MCF 10A (cell line): ENCODE data around the gene SRGN. TPM values are rescaled to one million over a fixed set of nuclear protein-coding genes. Genes with fewer than 3 reads are reported as not detected.

Source experiments
- BruUV-seq: library from RNA; stranded (reverse); fragments of 400-500 nt; replicated peaks from 2 replicates; lab custom pipeline; 2021; lab: Mats Ljungman, UMichigan
- CTCF ChIA-PET: fragments of 300-600 bp; sonication (Branson Sonifier 250); formaldehyde crosslinking; extraction: SDS; loops from one replicate; lab custom pipeline; 2021; ENCODE audit warnings: antibody characterized with exemption, inconsistent platforms; lab: Yijun Ruan, JAX
- POLR2A ChIA-PET: fragments of 300-600, 350-650 bp; sonication (Branson Sonifier 250); formaldehyde crosslinking; extraction: SDS; loops from one replicate; lab custom pipeline; 2020; ENCODE audit warnings: antibody characterized with exemption, inconsistent platforms; lab: Yijun Ruan, JAX
- DNase-seq: peaks from one replicate; pipeline ENCODE4 v3.0.0-alpha.2; 2018; ENCODE audit not compliant: unreplicated experiment
- H3K27ac Mint-ChIP-seq: one replicate; pipeline ENCODE4 v1.8.0; 2022; ENCODE audit warnings: mild to moderate bottlenecking, low read depth, mixed read lengths; ENCODE audit not compliant: unreplicated experiment
- H3K27me3 Mint-ChIP-seq: one replicate; pipeline ENCODE4 v1.8.0; 2022; ENCODE audit warnings: mixed read lengths; ENCODE audit not compliant: insufficient read depth, unreplicated experiment
- H3K36me3 Mint-ChIP-seq: one replicate; pipeline ENCODE4 v1.8.0; 2022; ENCODE audit warnings: mild to moderate bottlenecking, moderate library complexity, mixed read lengths; ENCODE audit not compliant: insufficient read depth, unreplicated experiment
- H3K4me1 Mint-ChIP-seq: one replicate; pipeline ENCODE4 v1.8.0; 2022; ENCODE audit warnings: mixed read lengths; ENCODE audit not compliant: insufficient read depth, unreplicated experiment
- H3K4me3 Mint-ChIP-seq: one replicate; pipeline ENCODE4 v1.8.0; 2022; ENCODE audit warnings: mild to moderate bottlenecking, moderate library complexity, mixed read lengths; ENCODE audit not compliant: unreplicated experiment
- H3K9me3 Mint-ChIP-seq: one replicate; pipeline ENCODE4 v1.8.0; 2022; ENCODE audit warnings: mixed read lengths; ENCODE audit not compliant: unreplicated experiment
- CTCF ChIP-seq: fragments of 200-600 bp; IDR thresholded peaks from one replicate; pipeline ENCODE4 v1.8.0; 2022; ENCODE audit warnings: antibody characterized with exemption, mild to moderate bottlenecking; ENCODE audit not compliant: unreplicated experiment
- intact Hi-C: fragments of 100-400 bp; cut with micrococcal nuclease; formaldehyde crosslinking; loops from 2 replicates; pipeline ENCODE4 v1.14.1; 2022
- total RNA-seq: library from RNA; stranded (reverse); gene quantifications from 2 replicates; pipeline ENCODE4 v1.2.3, GENCODE V29; 2022

SRGN gene
- total RNA-seq, 1 experiment from 2014 or later: 2.7 TPM

DNA sequence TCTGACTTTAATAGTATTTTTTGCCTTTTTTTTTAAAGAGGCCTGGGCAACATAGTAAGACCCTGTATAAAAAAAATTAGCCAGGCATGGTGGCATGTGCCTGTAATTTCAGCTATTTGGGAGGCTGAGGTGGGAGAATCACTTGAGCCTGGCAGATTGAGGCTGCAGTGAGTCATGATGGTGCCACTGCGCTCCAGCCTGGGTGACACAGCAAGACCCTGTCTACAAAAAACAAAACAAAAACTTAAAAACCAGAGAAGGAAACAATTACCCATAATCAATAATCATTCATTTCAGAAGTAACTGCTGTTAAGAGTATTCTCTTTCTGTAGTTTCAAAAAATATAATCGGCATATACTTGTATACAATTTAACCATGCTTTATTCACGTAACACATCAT is 64.1 kb downstream of the SRGN start:
- CTCF ChIA-PET: interaction anchor here (1.3 kb wide), 1 partner anchor 11 kb away, joined by 3 read pairs; no protein-coding TSS in a partner anchor

DNA sequence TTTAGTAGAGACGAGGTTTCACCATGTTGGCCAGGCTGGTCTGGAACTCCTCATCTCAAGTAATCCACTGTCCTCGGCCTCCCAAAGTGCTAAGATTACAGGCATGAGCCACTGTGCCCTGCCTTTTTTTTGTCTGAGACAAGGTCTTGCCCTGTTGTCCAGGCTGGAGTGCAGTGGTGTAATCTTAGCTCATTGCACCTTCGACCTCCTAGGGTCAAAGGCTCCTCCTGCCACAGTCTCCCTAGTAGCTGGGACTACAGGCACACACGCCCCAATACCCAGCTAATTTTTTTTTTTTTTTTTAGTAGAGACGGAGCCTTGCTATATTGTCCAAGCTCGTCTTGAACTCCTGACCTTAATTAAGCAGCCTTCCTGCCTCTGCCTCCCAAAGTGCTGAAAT is 65.3 kb downstream of the SRGN start:
- H3K4me3 Mint-ChIP-seq: no peak overlapping the region
- POLR2A ChIA-PET: interaction anchor here (1.0 to 1.3 kb wide), 2 partner anchors 10 to 28 kb away, joined by 3 to 5 read pairs; no protein-coding TSS in a partner anchor
- no TSS peak for BruUV-seq
- peaks cover 6% of the 10 kb centered on the region for H3K4me1 Mint-ChIP-seq
- intact Hi-C loops: no loop called here
- CTCF ChIA-PET: no interaction called here
- no peak for DNase-seq
- H3K27ac Mint-ChIP-seq: no peak overlapping the region
- H3K36me3 Mint-ChIP-seq: peaks cover 39% of the 10 kb centered on the region
- H3K9me3 Mint-ChIP-seq: no peaks in the 10 kb centered on the region
- no peaks in the 10 kb centered on the region for H3K27me3 Mint-ChIP-seq
- no peak for TF ChIP-seq CTCF

More for the DNA sequence above, 64.1 kb downstream of the SRGN start:
- TF ChIP-seq CTCF: no peak
- DNase-seq: no peak
- H3K27ac Mint-ChIP-seq: no peak overlapping the region
- H3K4me1 Mint-ChIP-seq: peaks cover 6% of the 10 kb centered on the region
- POLR2A ChIA-PET: interaction anchor here (0.6 to 1.3 kb wide), 3 partner anchors 9 to 28 kb away, joined by 3 to 4 read pairs (median 3); partner anchors contain the start of gene SUPV3L1
- peaks cover 27% of the 10 kb centered on the region for H3K36me3 Mint-ChIP-seq
- no peaks in the 10 kb centered on the region for H3K27me3 Mint-ChIP-seq
- no peaks in the 10 kb centered on the region for H3K9me3 Mint-ChIP-seq
- no TSS peak for BruUV-seq
- H3K4me3 Mint-ChIP-seq: no peak overlapping the region
- intact Hi-C loops: no loop called here

Other genes with a start within 250 kb of the SRGN start
- gene DDX50, start 186.8 kb upstream of the SRGN start, total RNA-seq: 50.1 and 66.3 TPM in 2 replicates
- gene DDX21, start 131.9 kb upstream of the SRGN start, total RNA-seq: 144 and 216 TPM in 2 replicates
- 20.9 and 23.2 TPM in 2 replicates for gene KIFBP, start 99.3 kb upstream of the SRGN start, total RNA-seq
- 63.7 and 80.9 TPM in 2 replicates for gene VPS26A, start 36.1 kb downstream of the SRGN start, total RNA-seq
- gene SUPV3L1, start 92.1 kb downstream of the SRGN start, total RNA-seq: 65.1 and 73.6 TPM in 2 replicates
- gene HKDC1, start 132.2 kb downstream of the SRGN start, total RNA-seq: 0.68 and 1.1 TPM in 2 replicates
- 126 and 134 TPM in 2 replicates for gene HK1, start 190.4 kb downstream of the SRGN start, total RNA-seq